Measurements from ENCODE around the gene PLXNB3. TPM values are rescaled to one million over a fixed set of nuclear protein-coding genes. Genes with fewer than 3 reads are reported as not detected.
A peak's percentile ranks its signal among the peaks of the same experiment; 100 is the strongest.

PLXNB3 gene
- total RNA-seq, 1 donor from 2014 or later, result 5.8 TPM

GRCh38 chrX:153722704-153723350 lies 41.2 kb upstream of the PLXNB3 start:
- Mint-ChIP-seq H3K36me3 (ENCODE audit: unreplicated experiment) (no peaks in the 10 kb centered on the region), H3K27me3 (ENCODE audit: unreplicated experiment) (no peaks in the 10 kb centered on the region), H3K4me3 (ENCODE audit: unreplicated experiment) (peak overlapping the region; percentile 88), H3K27ac (ENCODE audit: unreplicated experiment) (peak overlapping the region; percentile 70), H3K9me3 (ENCODE audit: unreplicated experiment) (peaks cover 5% of the 10 kb centered on the region), H3K4me1 (ENCODE audit: low read depth, unreplicated experiment) (peaks cover 10% of the 10 kb centered on the region)
- TF ChIP-seq CTCF (IDR thresholded peaks at IDR 0.05; ENCODE audit: partially characterized antibody, unreplicated experiment), result no peak
- DNase-seq, result no peak

GRCh38 chrX:153723351-153724251 lies 40.4 kb upstream of the PLXNB3 start:
- Mint-ChIP-seq H3K4me3 (ENCODE audit: unreplicated experiment) (peak overlapping the region; percentile 88), H3K36me3 (ENCODE audit: unreplicated experiment) (no peaks in the 10 kb centered on the region), H3K9me3 (ENCODE audit: unreplicated experiment) (peaks cover 5% of the 10 kb centered on the region), H3K27ac (ENCODE audit: unreplicated experiment) (peak overlapping the region; percentile 70), H3K4me1 (ENCODE audit: low read depth, unreplicated experiment) (peaks cover 10% of the 10 kb centered on the region), H3K27me3 (ENCODE audit: unreplicated experiment) (no peaks in the 10 kb centered on the region)
- peak; percentile 53 for DNase-seq
- no peak for TF ChIP-seq CTCF (IDR thresholded peaks at IDR 0.05; ENCODE audit: partially characterized antibody, unreplicated experiment)

GRCh38 chrX:153724252-153725038 lies 39.6 kb upstream of the PLXNB3 start, which contains the start of the genes ABCD1 and BCAP31:
ABCD1 (plus strand) TSS chrX:153724856; CDS start chrX:153725267, 411 bp downstream.
BCAP31 (minus strand) TSS chrX:153724387; CDS start chrX:153723244, 1,143 bp downstream.
- Mint-ChIP-seq H3K4me3 (ENCODE audit: unreplicated experiment) (peak within 1 kb of the TSS; percentile 88), H3K27me3 (ENCODE audit: unreplicated experiment) (no peaks in the 10 kb centered on the region), H3K27ac (ENCODE audit: unreplicated experiment) (peak within 1 kb of the TSS; percentile 70), H3K4me1 (ENCODE audit: low read depth, unreplicated experiment) (peaks cover 10% of the 10 kb centered on the region), H3K36me3 (ENCODE audit: unreplicated experiment) (no peaks in the 10 kb centered on the region), H3K9me3 (ENCODE audit: unreplicated experiment) (peaks cover 5% of the 10 kb centered on the region)
- no peak for TF ChIP-seq CTCF (IDR thresholded peaks at IDR 0.05; ENCODE audit: partially characterized antibody, unreplicated experiment)
- peak; percentile 88 for DNase-seq

GRCh38 chrX:153725039-153725831 lies 38.8 kb upstream of the PLXNB3 start:
- peaks cover 5% of the 10 kb centered on the region for H3K9me3 Mint-ChIP-seq (ENCODE audit: unreplicated experiment)
- no peak for DNase-seq
- H3K4me3 Mint-ChIP-seq (ENCODE audit: unreplicated experiment), result no peak overlapping the region
- H3K36me3 Mint-ChIP-seq (ENCODE audit: unreplicated experiment), result no peaks in the 10 kb centered on the region
- H3K27me3 Mint-ChIP-seq (ENCODE audit: unreplicated experiment), result no peaks in the 10 kb centered on the region
- H3K4me1 Mint-ChIP-seq (ENCODE audit: low read depth, unreplicated experiment), result peaks cover 10% of the 10 kb centered on the region
- no peak for TF ChIP-seq CTCF (IDR thresholded peaks at IDR 0.05; ENCODE audit: partially characterized antibody, unreplicated experiment)
- no peak overlapping the region for H3K27ac Mint-ChIP-seq (ENCODE audit: unreplicated experiment)

All from glutamatergic neuron (in vitro differentiated cells).